NCI-H82 (cell line): ENCODE results near the gene REPIN1.

Experiments used
- DNase-seq: peaks from one replicate; lab custom pipeline; 2025; lab: John Stamatoyannopoulos, UW

REPIN1 gene

DNA sequence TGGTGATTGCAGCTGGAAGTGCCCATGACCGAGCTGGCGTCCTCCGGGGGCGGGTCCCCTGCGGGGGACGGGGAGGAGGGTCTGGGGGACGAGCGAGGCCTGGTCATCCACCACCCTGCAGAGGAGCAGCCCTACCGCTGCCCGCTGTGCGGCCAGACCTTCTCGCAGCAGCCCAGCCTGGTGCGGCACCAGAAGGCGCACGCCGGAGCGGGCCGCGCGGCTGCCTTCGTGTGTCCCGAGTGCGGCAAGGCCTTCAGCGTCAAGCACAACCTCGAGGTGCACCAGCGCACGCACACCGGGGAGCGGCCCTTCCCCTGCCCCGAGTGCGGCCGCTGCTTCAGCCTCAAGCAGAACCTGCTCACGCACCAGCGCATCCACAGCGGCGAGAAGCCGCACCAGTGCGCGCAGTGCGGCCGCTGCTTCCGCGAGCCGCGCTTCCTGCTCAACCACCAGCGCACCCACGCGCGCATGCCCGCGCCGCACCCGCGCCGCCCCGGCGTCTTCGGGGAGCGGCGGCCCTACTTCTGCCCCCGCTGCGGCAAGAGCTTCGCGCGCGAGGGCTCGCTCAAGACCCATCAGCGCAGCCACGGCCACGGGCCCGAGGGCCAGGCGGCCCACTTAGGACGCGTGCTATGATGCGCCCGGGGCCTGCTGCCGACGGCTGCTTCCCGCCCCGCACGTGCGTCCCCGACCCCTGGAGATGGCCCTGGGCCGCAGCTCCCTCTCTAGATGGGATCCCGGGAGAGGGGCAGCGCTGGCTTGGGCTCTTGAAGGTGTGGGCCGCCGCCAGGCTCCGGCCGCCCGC lies 39.2 kb downstream of the REPIN1 start:
- DNase-seq: no peak

GRCh38 chr7:150408393-150409299 lies 40.0 kb downstream of the REPIN1 start:
- no peak for DNase-seq

DNA sequence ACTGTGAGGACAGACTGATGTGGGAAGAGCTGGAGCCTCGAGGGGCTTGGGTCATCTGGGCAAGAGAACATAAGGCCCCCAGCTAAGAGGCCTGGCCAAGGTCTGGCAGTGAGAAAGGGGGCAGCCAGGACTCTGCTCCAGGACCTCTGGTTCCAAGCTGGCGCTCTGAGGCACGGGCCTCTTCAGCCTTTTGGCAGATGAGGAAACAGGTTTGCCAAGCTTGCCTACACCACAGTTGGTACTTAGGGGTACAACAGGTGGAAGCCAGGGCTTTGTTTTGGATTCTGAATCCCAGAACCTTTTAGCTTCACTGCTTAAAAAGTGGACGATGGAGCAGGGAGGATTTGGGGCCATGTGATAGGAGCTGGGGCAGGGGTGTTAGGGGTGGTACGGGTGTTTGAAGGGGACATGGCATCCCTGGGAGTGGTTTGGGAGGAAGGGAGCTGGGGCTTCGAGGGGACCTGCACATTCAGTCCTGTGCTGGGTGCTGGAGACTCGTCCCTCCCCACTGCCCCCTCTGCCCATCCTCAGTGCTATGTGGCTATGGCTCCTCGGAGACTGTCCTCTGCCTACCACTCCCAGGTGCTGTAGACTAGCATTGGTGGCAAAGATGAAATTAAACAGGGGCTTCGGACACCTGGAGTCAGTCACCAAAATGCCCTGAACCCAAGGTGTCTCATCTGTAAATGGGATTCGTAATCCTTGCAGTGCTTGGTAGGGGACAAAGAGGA lies 40.8 kb downstream of the REPIN1 start:
- no peak for DNase-seq

GRCh38 chr7:150410131-150410530 lies 41.5 kb downstream of the REPIN1 start:
- no peak for DNase-seq

- no peak for DNase-seq
Measured at GRCh38 chr7:150410680-150411346, 42.2 kb downstream of the REPIN1 start.

DNA sequence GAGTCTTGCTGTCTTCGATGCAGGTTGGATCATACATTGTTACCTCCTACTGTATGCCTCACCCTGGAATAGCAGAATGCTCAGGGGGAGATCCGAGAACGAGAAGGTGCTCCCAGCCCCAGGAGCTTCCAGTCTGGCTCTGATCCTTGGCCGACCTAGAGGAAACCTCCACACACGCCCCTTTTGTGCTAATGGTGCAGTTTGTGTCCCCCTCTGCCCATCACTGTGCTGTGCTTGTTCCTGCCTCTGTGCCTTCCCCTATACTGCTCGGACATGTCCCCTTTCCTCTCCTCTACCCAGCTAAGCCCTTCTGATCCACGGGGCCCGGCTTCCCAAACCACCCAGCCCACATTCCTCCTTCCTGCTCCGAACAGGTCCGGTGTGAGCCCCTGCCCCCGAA lies 43.0 kb downstream of the REPIN1 start:
- no peak for DNase-seq

DNA sequence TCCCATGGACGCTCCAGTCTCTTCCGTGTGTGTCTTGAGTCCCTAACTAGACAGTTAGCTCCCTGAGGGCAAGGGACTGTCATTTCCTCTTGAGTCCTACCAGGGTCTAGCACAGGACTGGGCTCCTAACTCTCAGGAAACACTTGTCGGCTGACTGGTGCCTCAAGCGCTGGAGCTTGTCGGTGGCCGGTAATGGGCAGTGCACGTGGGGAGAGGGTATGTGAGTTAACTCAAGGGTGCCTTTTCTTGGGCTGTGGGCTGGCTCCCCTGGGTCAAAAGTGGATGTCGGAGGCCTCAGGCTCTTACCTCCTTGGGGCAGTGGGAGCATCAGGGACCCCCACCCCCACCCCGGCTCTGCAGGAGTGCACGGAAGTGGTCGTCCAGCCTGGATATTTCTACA lies 43.4 kb downstream of the REPIN1 start:
- no peak for DNase-seq

DNA sequence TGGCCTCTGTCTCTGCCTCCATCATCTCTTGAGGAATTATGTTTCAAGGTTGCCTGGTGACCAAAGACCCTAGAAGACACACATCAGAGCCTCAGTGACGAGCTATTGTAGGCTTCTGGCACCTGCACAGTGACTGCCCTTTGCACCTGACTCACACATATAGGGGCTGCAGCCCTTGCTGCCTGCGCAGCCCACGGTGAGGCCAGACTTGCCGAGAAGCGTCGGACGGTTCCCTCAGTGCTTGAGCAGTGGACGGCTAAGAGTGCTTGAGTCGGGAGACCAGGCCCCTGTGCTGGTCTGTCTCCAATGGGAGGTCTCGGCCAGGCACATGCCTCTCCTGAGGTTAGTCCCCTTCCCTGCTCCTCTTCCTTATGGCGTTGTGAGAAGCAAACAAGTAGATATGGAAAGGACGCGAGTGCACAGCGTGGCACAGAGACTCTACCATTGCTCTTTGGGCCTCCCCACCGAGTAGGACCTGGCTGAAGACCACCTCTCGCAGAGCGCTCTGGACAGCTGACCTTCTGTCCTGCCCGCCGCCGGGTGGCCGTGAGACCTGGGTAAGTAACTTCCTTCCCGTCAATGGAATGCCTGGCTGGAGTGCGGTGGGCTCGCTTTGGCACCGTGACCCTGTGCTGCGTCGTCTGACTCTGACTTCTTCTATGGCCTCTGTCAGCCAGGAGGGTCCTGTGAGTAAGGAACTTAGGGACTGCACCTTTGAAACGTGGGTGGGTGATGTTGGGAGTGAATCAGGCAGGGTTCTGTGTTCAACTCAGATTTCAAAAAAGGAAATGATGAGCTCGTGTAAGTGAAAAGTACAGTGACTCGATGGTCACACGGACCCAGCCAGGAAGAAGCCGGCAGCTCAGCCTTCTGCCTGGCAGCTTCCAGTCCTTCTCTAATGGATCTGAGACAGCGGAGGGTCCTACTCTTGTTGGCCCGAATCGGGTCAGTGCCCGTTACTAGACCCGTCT lies 44.2 kb downstream of the REPIN1 start:
- no peak for DNase-seq

- DNase-seq: no peak
Measured at GRCh38 chr7:150413640-150414081, 45.0 kb downstream of the REPIN1 start.

- no peak for DNase-seq
Measured at GRCh38 chr7:150415161-150416153, 46.8 kb downstream of the REPIN1 start.

GRCh38 chr7:150417239-150417638 lies 48.6 kb downstream of the REPIN1 start:
- DNase-seq: no peak

DNA sequence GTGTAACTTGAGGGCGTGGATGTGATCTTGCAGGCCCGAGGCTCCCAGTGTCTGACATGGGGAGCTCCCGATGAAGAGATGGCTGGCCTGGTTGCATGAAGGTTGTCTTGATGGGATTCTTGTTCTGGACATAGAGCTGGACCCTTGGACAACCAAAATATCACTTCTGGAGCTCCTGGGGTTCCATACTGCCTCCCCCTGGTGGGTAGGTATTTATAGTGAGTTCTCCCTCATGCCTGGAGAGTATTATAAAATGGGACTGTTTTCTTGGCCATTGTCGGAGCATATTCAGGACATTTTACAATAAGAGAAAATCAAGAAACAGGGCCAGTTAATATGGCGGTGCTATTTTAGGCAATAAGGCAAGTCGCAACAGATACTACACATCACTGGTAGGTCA lies 49.2 kb downstream of the REPIN1 start:
- DNase-seq: no peak

- no peak for DNase-seq
Measured at GRCh38 chr7:150420242-150420641, 51.6 kb downstream of the REPIN1 start.

DNA sequence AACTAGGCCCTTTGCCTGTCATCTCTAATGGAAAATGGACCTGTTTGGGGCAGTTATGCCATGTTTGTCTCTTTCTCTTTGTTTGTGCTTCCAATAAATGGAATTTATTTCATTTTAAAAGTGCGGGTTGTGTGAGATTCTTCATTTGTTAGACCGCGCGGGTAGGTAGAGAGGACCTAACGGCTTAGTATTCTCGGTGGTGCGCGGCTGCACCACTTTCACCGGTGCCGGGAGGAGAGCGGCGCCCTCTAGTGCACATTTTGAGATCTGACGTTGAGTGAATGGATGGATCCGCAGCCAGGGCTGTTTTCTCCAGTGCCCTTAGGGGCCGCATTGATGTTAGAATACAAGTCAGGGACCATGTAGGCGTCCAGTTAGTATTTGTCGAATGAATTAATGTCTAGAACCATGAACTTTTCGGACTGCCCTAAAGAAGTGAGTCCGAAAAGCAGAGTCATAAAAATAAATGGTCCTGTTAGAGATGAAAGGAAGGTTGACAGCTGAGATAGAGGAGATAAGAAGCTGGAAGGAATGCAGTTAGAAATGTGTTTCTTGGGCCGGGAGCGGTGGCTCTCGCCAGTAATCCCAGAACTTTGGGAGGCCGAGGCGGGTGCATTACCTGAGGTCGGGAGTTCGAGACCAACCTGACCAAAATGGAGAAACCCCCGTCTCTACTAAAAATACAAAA lies 52.5 kb downstream of the REPIN1 start:
- DNase-seq: peak; percentile 87

GRCh38 chr7:150421831-150422230 lies 53.2 kb downstream of the REPIN1 start:
- no peak for DNase-seq
